Frontal cortex (tissue), 4 donors: ENCODE data around the gene RAB25. TPM values are rescaled to one million over a fixed set of nuclear protein-coding genes. Genes with fewer than 3 reads are reported as not detected.
A peak's percentile ranks its signal among the peaks of the same experiment; 100 is the strongest.

Experiments
- DNase-seq, 2 donors: peaks; one replicate each; pipeline ENCODE4 v3.0.0; 2012; ENCODE audit warnings: low spot score in 2 of 2
- FAIRE-seq: peaks from 2 replicates; lab custom pipeline; 2012; peaks lifted over from hg19 to GRCh38; lab: Jason Lieb, UNC
- total RNA-seq: library from RNA; depleted of rRNA; stranded (reverse); fragments of >200 nt; gene quantifications from one replicate; pipeline ENCODE4 v1.2.3, GENCODE V29; 2014
- donor health status: control.
- donor health status: control.
- donor health status: control.

The RAB25 gene
- total RNA-seq, 1 donor from 2014 or later: not detected

GRCh38 chr1:156096640-156097391 is 35.9 kb downstream of the RAB25 start:
- FAIRE-seq (no peak), DNase-seq (peak; percentile 69 to 88)

GRCh38 chr1:156097499-156098178 is 36.7 kb downstream of the RAB25 start:
- no peak for DNase-seq
- no peak for FAIRE-seq

GRCh38 chr1:156098784-156099183 is 37.8 kb downstream of the RAB25 start:
- no peak for FAIRE-seq
- no peak for DNase-seq

GRCh38 chr1:156099282-156099681 is 38.3 kb downstream of the RAB25 start:
- DNase-seq (no peak), FAIRE-seq (no peak)

GRCh38 chr1:156100205-156100995 is 39.4 kb downstream of the RAB25 start:
- no peak for FAIRE-seq
- no peak for DNase-seq

- FAIRE-seq: no peak
- DNase-seq: no peak
Observed at GRCh38 chr1:156101880-156102279, 40.9 kb downstream of the RAB25 start.

GRCh38 chr1:156102633-156103511 is 41.9 kb downstream of the RAB25 start:
- DNase-seq: no peak

GRCh38 chr1:156103521-156103947 is 42.6 kb downstream of the RAB25 start:
- no peak for DNase-seq
- FAIRE-seq: no peak

More at GRCh38 chr1:156102633-156103511, 41.9 kb downstream of the RAB25 start:
- no peak for FAIRE-seq

- DNase-seq (peak in 1 of 2 donors; percentile 62), FAIRE-seq (no peak)
Observed at GRCh38 chr1:156104065-156104810, 43.3 kb downstream of the RAB25 start.

GRCh38 chr1:156104861-156105832 is 44.2 kb downstream of the RAB25 start:
- FAIRE-seq (no peak), DNase-seq (no peak)

GRCh38 chr1:156106624-156107488 is 45.9 kb downstream of the RAB25 start:
- FAIRE-seq: no peak
- no peak for DNase-seq

GRCh38 chr1:156108057-156108456 is 47.1 kb downstream of the RAB25 start:
- FAIRE-seq (no peak), DNase-seq (no peak)

GRCh38 chr1:156108664-156109241 is 47.8 kb downstream of the RAB25 start:
- no peak for DNase-seq
- FAIRE-seq: no peak

GRCh38 chr1:156110252-156110651 is 49.3 kb downstream of the RAB25 start:
- DNase-seq (no peak), FAIRE-seq (no peak)

- FAIRE-seq (no peak), DNase-seq (no peak)
Observed at GRCh38 chr1:156111355-156111962, 50.5 kb downstream of the RAB25 start.
